BLaER1 treated with 17β-estradiol and CSF1 and Interleukin-3, amounts not matched to agents 10 nM and 100 nM (cell line): Measurements from ENCODE around the gene WBP2NL.

Experiments
- H3K27ac ChIP-seq, 11 experiments: shearing (Covaris generic); formaldehyde crosslinking; 2 replicates each; pipeline ENCODE4 v1.8.1; 2022
- H3K27me3 ChIP-seq, 11 experiments: shearing (Covaris generic); formaldehyde crosslinking; 2 replicates each; pipeline ENCODE4 v1.8.1; 2022
- H3K36me3 ChIP-seq, 11 experiments: shearing (Covaris generic); formaldehyde crosslinking; 2 replicates each; pipeline ENCODE4 v1.8.1; 2022
- H3K4me1 ChIP-seq, 10 experiments: shearing (Covaris generic); formaldehyde crosslinking; 2 replicates each; pipeline ENCODE4 v1.8.1; 2022
- H3K4me2 ChIP-seq, 11 experiments: shearing (Covaris generic); formaldehyde crosslinking; 2 replicates each; pipeline ENCODE4 v1.8.1; 2022
- H3K4me3 ChIP-seq, 10 experiments: shearing (Covaris generic); formaldehyde crosslinking; 2 replicates each; pipeline ENCODE4 v1.8.1; 2022
- H3K9ac ChIP-seq, 11 experiments: shearing (Covaris generic); formaldehyde crosslinking; 2 replicates each; pipeline ENCODE4 v1.8.1; 2022
- H3K9me3 ChIP-seq, 11 experiments: shearing (Covaris generic); formaldehyde crosslinking; replicated peaks in 1 of 11; 2 replicates each; pipeline ENCODE4 v1.8.1; 2022
- H4K20me1 ChIP-seq, 11 experiments: shearing (Covaris generic); formaldehyde crosslinking; 2 replicates each; pipeline ENCODE4 v1.8.1; 2022
- Cebpa-rat ChIP-seq, 11 experiments: shearing (Covaris generic); IDR thresholded peaks; 2 replicates each; pipeline ENCODE4 v1.8.1; 2022

The WBP2NL gene

DNA sequence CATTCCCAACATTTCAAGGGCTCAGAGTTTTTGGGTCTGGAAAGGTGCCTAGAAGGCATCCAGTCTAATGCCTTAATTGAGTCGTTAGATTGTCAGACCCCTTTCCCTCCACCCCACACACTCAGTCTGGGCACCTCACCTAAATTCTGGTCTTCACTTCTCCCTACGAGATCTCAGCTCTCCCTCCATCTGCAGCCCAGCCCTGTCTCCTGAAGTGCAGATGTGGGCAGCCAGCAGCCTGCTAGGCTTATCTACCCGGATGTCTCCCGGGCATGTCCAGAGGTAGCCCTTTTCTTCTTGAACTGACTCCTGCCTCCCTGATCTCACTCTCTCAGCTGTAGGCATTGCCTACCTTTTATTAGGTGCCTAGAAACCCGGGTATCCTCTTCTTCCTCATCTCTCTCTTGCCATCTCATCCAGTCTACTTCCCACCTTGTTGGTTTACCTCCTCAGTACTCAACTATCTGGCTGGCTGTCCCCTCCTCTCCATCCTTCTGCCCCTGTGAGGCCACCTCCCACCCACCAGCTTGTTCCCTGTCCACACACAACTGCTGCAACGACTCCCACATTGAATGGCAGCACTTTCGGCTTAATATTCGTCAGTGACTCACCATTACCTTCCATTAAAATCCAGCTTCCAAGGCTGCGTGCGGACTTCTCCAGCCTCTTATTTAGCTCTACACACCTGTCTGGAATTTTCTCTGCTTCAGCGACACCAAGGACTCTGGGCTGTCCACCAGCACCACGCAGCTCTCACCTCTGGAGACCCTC, 23.1 kb upstream of the WBP2NL start:
- H3K27ac ChIP-seq = no peak overlapping the region
- H3K4me3 ChIP-seq = peak overlapping the region in 4 of 10 experiments; percentile 61 to 77 (median 69); a peak in 6 of 20 replicates
- no peak for TF ChIP-seq Cebpa-rat (IDR thresholded peaks at IDR 0.05)
- peak overlapping the region; percentile 95 to 100 (median 99); a peak in 21 of 22 replicates for H3K4me2 ChIP-seq
- peaks cover 23 to 36% (median 30%) of the 10 kb centered on the region in 11 experiments for H3K27me3 ChIP-seq
- no peaks in the 10 kb centered on the region for H3K36me3 ChIP-seq
- H4K20me1 ChIP-seq = peaks cover 0 to 4% (median 0%) of the 10 kb centered on the region in 11 experiments; a peak in 1 of 22 replicates
- 0 out of 22 replicates have a peak overlapping the region, but pooled peaks of 1 of the 11 experiments have one; percentile 75 for H3K9ac ChIP-seq
- H3K4me1 ChIP-seq = peaks cover 0 to 49% (median 35%) of the 10 kb centered on the region in 10 experiments; a peak in 18 of 20 replicates
- no peaks in the 10 kb centered on the region for H3K9me3 ChIP-seq

DNA sequence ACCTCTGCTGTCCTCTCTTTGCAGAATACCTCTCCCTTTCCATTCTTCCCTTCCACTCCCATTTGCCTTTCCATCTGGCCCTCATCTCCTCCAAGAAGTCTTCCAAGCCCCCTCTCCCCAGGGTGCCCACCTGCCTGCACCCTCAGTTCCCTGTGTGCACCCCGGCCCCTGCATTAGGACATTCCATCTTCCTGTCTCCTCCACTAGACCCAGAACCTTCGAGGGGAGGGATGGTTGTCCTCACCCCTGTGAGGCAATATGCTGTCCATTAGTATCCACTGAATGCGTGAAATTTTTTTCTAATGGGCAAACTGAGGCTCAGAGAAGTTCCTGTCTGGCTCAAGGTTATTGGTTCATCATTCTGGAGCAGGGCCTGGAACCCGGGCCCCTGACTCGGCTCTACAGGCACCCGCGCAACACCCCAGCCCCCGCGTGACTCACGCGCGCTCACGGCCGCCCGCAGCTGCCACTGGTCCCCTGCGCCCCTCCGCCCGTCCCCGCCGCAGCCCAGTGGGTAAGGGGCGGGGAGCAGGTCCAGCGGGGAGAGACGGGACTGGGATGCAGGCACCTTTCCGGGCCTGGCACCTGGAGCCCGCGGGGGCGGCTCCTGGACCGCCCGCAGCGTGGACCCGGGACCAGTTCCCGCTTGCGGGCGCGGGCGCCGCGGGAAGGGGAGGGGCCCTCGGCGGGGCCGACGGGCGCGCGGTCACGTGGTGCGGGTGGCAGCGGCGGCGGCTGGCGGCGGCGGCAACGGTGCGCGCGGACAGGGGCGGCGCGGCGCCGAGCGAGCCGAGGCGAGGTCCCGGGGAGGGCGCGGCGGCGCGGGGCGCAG, 22.3 kb upstream of the WBP2NL start:
- H4K20me1 ChIP-seq = peaks cover 0 to 4% (median 0%) of the 10 kb centered on the region in 11 experiments; a peak in 1 of 22 replicates
- peak overlapping the region in 5 of 11 experiments; percentile 15 to 47 (median 25); a peak in 4 of 22 replicates for H3K27ac ChIP-seq
- peak overlapping the region; percentile 57 to 77 (median 68) for H3K4me3 ChIP-seq
- H3K27me3 ChIP-seq = peaks cover 23 to 36% (median 30%) of the 10 kb centered on the region in 11 experiments
- TF ChIP-seq Cebpa-rat (IDR thresholded peaks at IDR 0.05) = no peak
- no peaks in the 10 kb centered on the region for H3K36me3 ChIP-seq
- H3K4me2 ChIP-seq = peak overlapping the region; percentile 95 to 100 (median 99)
- no peaks in the 10 kb centered on the region for H3K9me3 ChIP-seq
- H3K9ac ChIP-seq = peak overlapping the region; percentile 52 to 75 (median 72); a peak in 21 of 22 replicates
- peaks cover 0 to 50% (median 35%) of the 10 kb centered on the region in 10 experiments; a peak in 18 of 20 replicates for H3K4me1 ChIP-seq

DNA sequence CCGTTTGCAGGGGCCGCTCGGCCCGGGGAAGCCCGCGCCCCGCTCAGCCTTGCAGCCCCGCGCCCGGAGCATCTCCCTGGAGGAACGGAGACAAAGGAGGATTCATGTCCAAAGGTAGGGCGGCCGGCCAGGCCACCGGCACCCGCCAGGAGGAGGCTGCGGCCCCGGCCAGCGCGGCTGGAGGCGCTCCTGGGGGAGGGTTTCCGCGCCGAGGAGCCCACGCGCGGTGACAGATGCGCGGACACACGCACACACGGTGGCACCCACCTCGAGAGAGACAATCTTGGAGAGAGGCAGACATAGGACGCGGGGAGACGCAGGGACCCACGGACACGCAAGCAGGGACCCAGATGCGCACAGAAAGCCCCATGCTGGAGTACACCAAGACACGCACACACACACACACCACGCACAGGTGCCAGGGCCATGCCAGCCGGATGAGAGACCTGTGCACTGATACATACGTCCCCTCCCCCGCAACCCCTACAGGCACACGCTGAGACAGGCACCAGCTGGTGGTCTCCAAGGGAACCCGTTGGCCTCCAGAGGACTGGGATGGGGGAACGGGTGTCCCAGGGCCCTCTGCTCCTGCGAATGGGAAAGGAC, 21.5 kb upstream of the WBP2NL start:
- Histone ChIP-seq H3K27ac (0 out of 22 replicates have a peak overlapping the region, but pooled peaks of 1 of the 11 experiments have one; percentile 31), H3K4me2 (peak overlapping the region; percentile 95 to 100 (median 99)), H3K27me3 (peaks cover 23 to 36% (median 30%) of the 10 kb centered on the region in 11 experiments), H3K4me3 (peak overlapping the region; percentile 57 to 77 (median 68)), H4K20me1 (peaks cover 0 to 4% (median 0%) of the 10 kb centered on the region in 11 experiments; a peak in 1 of 22 replicates), H3K9me3 (no peaks in the 10 kb centered on the region), H3K9ac (peak overlapping the region; percentile 52 to 75 (median 72); a peak in 19 of 22 replicates), H3K36me3 (peaks cover 0 to 4% (median 0%) of the 10 kb centered on the region in 11 experiments; a peak in 1 of 22 replicates), H3K4me1 (peaks cover 0 to 50% (median 35%) of the 10 kb centered on the region in 10 experiments; a peak in 18 of 20 replicates)
- no peak for TF ChIP-seq Cebpa-rat (IDR thresholded peaks at IDR 0.05)

DNA sequence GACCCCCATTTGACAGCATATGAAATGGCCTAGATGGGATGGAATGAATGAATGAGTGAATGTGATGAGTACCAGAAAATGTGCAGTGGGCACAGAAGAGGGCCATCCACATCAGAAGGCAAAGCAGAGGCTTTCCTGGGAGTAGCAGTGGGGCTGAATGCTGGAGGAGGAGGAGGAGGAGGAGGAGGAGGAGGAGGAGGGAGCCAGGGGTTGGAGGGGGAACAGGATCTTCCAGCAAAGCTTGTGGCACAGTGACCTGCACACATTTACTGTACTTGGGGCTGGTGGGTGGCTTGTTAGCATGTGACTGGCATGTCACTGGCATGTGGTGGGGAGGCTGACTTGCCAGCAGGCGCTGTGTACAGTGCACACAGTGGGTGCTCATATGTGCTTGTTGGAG, 19.9 kb upstream of the WBP2NL start:
- no peak for TF ChIP-seq Cebpa-rat (IDR thresholded peaks at IDR 0.05)
- H3K9ac ChIP-seq = no peak overlapping the region
- peaks cover 0 to 41% (median 27%) of the 10 kb centered on the region in 10 experiments; a peak in 18 of 20 replicates for H3K4me1 ChIP-seq
- no peaks in the 10 kb centered on the region for H3K9me3 ChIP-seq
- peaks cover 0 to 4% (median 0%) of the 10 kb centered on the region in 11 experiments; a peak in 1 of 22 replicates for H3K36me3 ChIP-seq
- peaks cover 23 to 36% (median 30%) of the 10 kb centered on the region in 11 experiments for H3K27me3 ChIP-seq
- no peak overlapping the region for H3K4me3 ChIP-seq
- no peak overlapping the region for H3K27ac ChIP-seq
- peaks cover 0 to 4% (median 0%) of the 10 kb centered on the region in 11 experiments; a peak in 1 of 22 replicates for H4K20me1 ChIP-seq
- H3K4me2 ChIP-seq = no peak overlapping the region

- peaks cover 0 to 4% (median 0%) of the 10 kb centered on the region in 11 experiments; a peak in 1 of 22 replicates for H3K36me3 ChIP-seq
- peaks cover 23 to 36% (median 30%) of the 10 kb centered on the region in 11 experiments for H3K27me3 ChIP-seq
- no peak overlapping the region for H3K9ac ChIP-seq
- TF ChIP-seq Cebpa-rat (IDR thresholded peaks at IDR 0.05) = no peak
- no peak overlapping the region for H3K4me2 ChIP-seq
- peaks cover 0 to 33% (median 25%) of the 10 kb centered on the region in 10 experiments; a peak in 18 of 20 replicates for H3K4me1 ChIP-seq
- peaks cover 0 to 4% (median 0%) of the 10 kb centered on the region in 11 experiments; a peak in 1 of 22 replicates for H4K20me1 ChIP-seq
- H3K9me3 ChIP-seq = no peaks in the 10 kb centered on the region
- no peak overlapping the region for H3K4me3 ChIP-seq
- no peak overlapping the region for H3K27ac ChIP-seq
Measured at GRCh38 chr22:41979423-41980250, 19.0 kb upstream of the WBP2NL start.

- H3K27me3 ChIP-seq = peaks cover 0 to 4% (median under 1%) of the 10 kb centered on the region in 11 experiments; a peak in 10 of 22 replicates
- H3K9ac ChIP-seq = no peak overlapping the region
- H3K9me3 ChIP-seq = no peaks in the 10 kb centered on the region
- H3K4me1 ChIP-seq = peaks cover 0 to 5% (median under 1%) of the 10 kb centered on the region in 10 experiments; a peak in 2 of 20 replicates
- no peak overlapping the region for H3K4me2 ChIP-seq
- no peak overlapping the region for H3K4me3 ChIP-seq
- peaks cover 0 to 13% (median 0%) of the 10 kb centered on the region in 11 experiments; a peak in 4 of 22 replicates for H3K36me3 ChIP-seq
- TF ChIP-seq Cebpa-rat (IDR thresholded peaks at IDR 0.05) = no peak
- no peak overlapping the region for H3K27ac ChIP-seq
- no peaks in the 10 kb centered on the region for H4K20me1 ChIP-seq
Measured at GRCh38 chr22:41982865-41983264, 15.7 kb upstream of the WBP2NL start.

- peaks cover 0 to 19% (median 0%) of the 10 kb centered on the region in 11 experiments; a peak in 4 of 22 replicates for H3K36me3 ChIP-seq
- H3K27me3 ChIP-seq = no peaks in the 10 kb centered on the region
- no peak overlapping the region for H3K27ac ChIP-seq
- H3K9ac ChIP-seq = no peak overlapping the region
- H3K4me3 ChIP-seq = no peak overlapping the region
- no peak overlapping the region for H3K4me2 ChIP-seq
- H3K4me1 ChIP-seq = 0 out of 20 replicates have a peak, but pooled peaks cover 0 to 5% (median 0%) of the 10 kb centered on the region in 10 experiments
- peak in 2 of 11 experiments; percentile 16 to 54; a peak in 2 of 22 replicates for TF ChIP-seq Cebpa-rat (IDR thresholded peaks at IDR 0.05)
- no peaks in the 10 kb centered on the region for H4K20me1 ChIP-seq
- H3K9me3 ChIP-seq = no peaks in the 10 kb centered on the region
Measured at GRCh38 chr22:41983513-41984405, 14.8 kb upstream of the WBP2NL start.
